SJSA1 (cell line): ENCODE data around the gene DAAM1. TPM values are rescaled to one million over a fixed set of nuclear protein-coding genes. Genes with fewer than 3 reads are reported as not detected.

Experiments used
- DNase-seq, 2 experiments: peaks; one replicate each; pipeline ENCODE4 v3.0.0-alpha.2; 2015 to 2020; ENCODE audit warnings: low spot score in 2 of 2, low read depth in 1 of 2
- H3K27ac ChIP-seq: fragments of 250-450 bp; sonication (Bioruptor Pico); 2 replicates; pipeline ENCODE4 v1.5.1; 2020; ENCODE audit warnings: mild to moderate bottlenecking, moderate library complexity
- H3K27me3 ChIP-seq: fragments of 250-450 bp; sonication (Bioruptor Pico); replicated peaks from 2 replicates; pipeline ENCODE4 v1.5.1; 2020; ENCODE audit warnings: mild to moderate bottlenecking, moderate library complexity
- H3K36me3 ChIP-seq: fragments of 250-450 bp; sonication (Bioruptor Pico); 2 replicates; pipeline ENCODE4 v1.5.1; 2020; ENCODE audit warnings: mild to moderate bottlenecking
- H3K4me1 ChIP-seq: fragments of 250-450 bp; sonication (Bioruptor Pico); replicated peaks from 2 replicates; pipeline ENCODE4 v1.6.1; 2021; ENCODE audit warnings: mild to moderate bottlenecking
- H3K4me3 ChIP-seq: fragments of 250-450 bp; sonication (Bioruptor Pico); 2 replicates; pipeline ENCODE4 v1.5.1; 2020; ENCODE audit warnings: mild to moderate bottlenecking
- H3K9me3 ChIP-seq: fragments of 250-450 bp; sonication (Bioruptor Pico); replicated peaks from 2 replicates; pipeline ENCODE4 v1.5.1; 2020; ENCODE audit warnings: mild to moderate bottlenecking
- total RNA-seq: library from RNA; depleted of rRNA; stranded (reverse); fragments of >200 nt; shearing (Covaris generic); gene quantifications from 2 replicates; pipeline ENCODE4 v1.2.3, GENCODE V29; 2014

The DAAM1 gene
- total RNA-seq, 1 experiment from 2014 or later: 13.7 TPM

GRCh38 chr14:59195912-59196311, 7.4 kb downstream of the DAAM1 start:
- H3K9me3 ChIP-seq: no peaks in the 10 kb centered on the region
- no peaks in the 10 kb centered on the region for H3K36me3 ChIP-seq
- peaks cover 7% of the 10 kb centered on the region; the same call in 1 of the 2 replicates for H3K4me1 ChIP-seq
- no peaks in the 10 kb centered on the region for H3K27me3 ChIP-seq
- H3K27ac ChIP-seq: no peak overlapping the region
- DNase-seq: no peak
- no peak overlapping the region for H3K4me3 ChIP-seq

- H3K27ac ChIP-seq: no peak overlapping the region
- H3K4me1 ChIP-seq: peaks cover 7% of the 10 kb centered on the region; the same call in 1 of the 2 replicates
- no peaks in the 10 kb centered on the region for H3K36me3 ChIP-seq
- no peak for DNase-seq
- H3K27me3 ChIP-seq: no peaks in the 10 kb centered on the region
- no peaks in the 10 kb centered on the region for H3K9me3 ChIP-seq
- no peak overlapping the region for H3K4me3 ChIP-seq
These were observed 9.3 kb downstream of the DAAM1 start for GRCh38 chr14:59197695-59198262.

- Histone ChIP-seq H3K9me3 (no peaks in the 10 kb centered on the region), H3K27me3 (no peaks in the 10 kb centered on the region), H3K4me3 (no peak overlapping the region), H3K27ac (no peak overlapping the region), H3K4me1 (peaks cover 6% of the 10 kb centered on the region; the same call in 1 of the 2 replicates), H3K36me3 (no peaks in the 10 kb centered on the region)
- no peak for DNase-seq
These were observed 10.7 kb downstream of the DAAM1 start for GRCh38 chr14:59199205-59199604.

GRCh38 chr14:59199614-59200013, 11.1 kb downstream of the DAAM1 start:
- H3K27ac ChIP-seq: no peak overlapping the region
- H3K4me1 ChIP-seq: peaks cover 2% of the 10 kb centered on the region; the same call in 1 of the 2 replicates
- H3K9me3 ChIP-seq: no peaks in the 10 kb centered on the region
- H3K36me3 ChIP-seq: no peaks in the 10 kb centered on the region
- H3K4me3 ChIP-seq: no peak overlapping the region
- no peaks in the 10 kb centered on the region for H3K27me3 ChIP-seq
- no peak for DNase-seq

GRCh38 chr14:59200195-59200594, 11.7 kb downstream of the DAAM1 start:
- Histone ChIP-seq H3K27me3 (no peaks in the 10 kb centered on the region), H3K9me3 (no peaks in the 10 kb centered on the region), H3K27ac (no peak overlapping the region), H3K4me3 (no peak overlapping the region), H3K4me1 (no peaks in the 10 kb centered on the region), H3K36me3 (no peaks in the 10 kb centered on the region)
- DNase-seq: no peak

GRCh38 chr14:59202031-59202430, 13.6 kb downstream of the DAAM1 start:
- DNase-seq: no peak
- no peaks in the 10 kb centered on the region for H3K4me1 ChIP-seq
- H3K4me3 ChIP-seq: no peak overlapping the region
- no peaks in the 10 kb centered on the region for H3K27me3 ChIP-seq
- no peaks in the 10 kb centered on the region for H3K9me3 ChIP-seq
- no peaks in the 10 kb centered on the region for H3K36me3 ChIP-seq
- no peak overlapping the region for H3K27ac ChIP-seq

- no peaks in the 10 kb centered on the region for H3K36me3 ChIP-seq
- no peak for DNase-seq
- H3K9me3 ChIP-seq: no peaks in the 10 kb centered on the region
- no peak overlapping the region for H3K4me3 ChIP-seq
- H3K27me3 ChIP-seq: no peaks in the 10 kb centered on the region
- H3K4me1 ChIP-seq: no peaks in the 10 kb centered on the region; the same call in 1 of the 2 replicates
- H3K27ac ChIP-seq: no peak overlapping the region
These were observed 15.8 kb downstream of the DAAM1 start for GRCh38 chr14:59204305-59204704.

- Histone ChIP-seq H3K4me3 (no peak overlapping the region), H3K27me3 (no peaks in the 10 kb centered on the region), H3K27ac (no peak overlapping the region), H3K36me3 (no peaks in the 10 kb centered on the region), H3K4me1 (peaks cover 3% of the 10 kb centered on the region; the same call in 1 of the 2 replicates), H3K9me3 (no peaks in the 10 kb centered on the region)
- no peak for DNase-seq
These were observed 18.4 kb downstream of the DAAM1 start for GRCh38 chr14:59206892-59207291.

GRCh38 chr14:59207506-59207933, 19.1 kb downstream of the DAAM1 start:
- Histone ChIP-seq H3K4me3 (no peak overlapping the region), H3K27ac (no peak overlapping the region; the same call in 1 of the 2 replicates), H3K9me3 (no peaks in the 10 kb centered on the region), H3K36me3 (no peaks in the 10 kb centered on the region), H3K27me3 (no peaks in the 10 kb centered on the region), H3K4me1 (peaks cover 3% of the 10 kb centered on the region; the same call in 1 of the 2 replicates)
- no peak for DNase-seq

- H3K27ac ChIP-seq: no peak overlapping the region; the same call in 1 of the 2 replicates
- no peaks in the 10 kb centered on the region for H3K9me3 ChIP-seq
- peaks cover 3% of the 10 kb centered on the region; the same call in 1 of the 2 replicates for H3K4me1 ChIP-seq
- no peaks in the 10 kb centered on the region for H3K36me3 ChIP-seq
- peak in 1 of 2 experiments; percentile 12 for DNase-seq
- no peak overlapping the region for H3K4me3 ChIP-seq
- no peaks in the 10 kb centered on the region for H3K27me3 ChIP-seq
These were observed 19.9 kb downstream of the DAAM1 start for GRCh38 chr14:59208224-59208814.

- peaks cover 3% of the 10 kb centered on the region; the same call in 1 of the 2 replicates for H3K4me1 ChIP-seq
- no peaks in the 10 kb centered on the region for H3K9me3 ChIP-seq
- no peaks in the 10 kb centered on the region for H3K27me3 ChIP-seq
- no peak overlapping the region for H3K27ac ChIP-seq
- no peaks in the 10 kb centered on the region for H3K36me3 ChIP-seq
- no peak for DNase-seq
- H3K4me3 ChIP-seq: no peak overlapping the region
These were observed 20.5 kb downstream of the DAAM1 start for GRCh38 chr14:59208954-59209353.

GRCh38 chr14:59210621-59211020, 22.2 kb downstream of the DAAM1 start:
- DNase-seq: no peak
- H3K4me3 ChIP-seq: no peak overlapping the region

GRCh38 chr14:59213368-59214315, 25.2 kb downstream of the DAAM1 start:
- no peaks in the 10 kb centered on the region for H3K9me3 ChIP-seq
- 0 out of 2 replicates have a peak, but pooled peaks cover 3% of the 10 kb centered on the region for H3K4me1 ChIP-seq
- H3K36me3 ChIP-seq: no peaks in the 10 kb centered on the region
- H3K27ac ChIP-seq: no peak overlapping the region
- no peak for DNase-seq
- no peaks in the 10 kb centered on the region for H3K27me3 ChIP-seq
- H3K4me3 ChIP-seq: no peak overlapping the region

More at GRCh38 chr14:59210621-59211020, 22.2 kb downstream of the DAAM1 start:
- H3K36me3 ChIP-seq: no peaks in the 10 kb centered on the region
- H3K27me3 ChIP-seq: no peaks in the 10 kb centered on the region
- no peak overlapping the region for H3K27ac ChIP-seq
- peaks cover 3% of the 10 kb centered on the region; the same call in 1 of the 2 replicates for H3K4me1 ChIP-seq
- H3K9me3 ChIP-seq: no peaks in the 10 kb centered on the region
